Measurements from ENCODE around the gene TULP1. TPM values are rescaled to one million over a fixed set of nuclear protein-coding genes. Genes with fewer than 3 reads are reported as not detected.

The TULP1 gene
- total RNA-seq, 4 donors from 2014 or later: not detected

- TF ChIP-seq, protein P1, sequence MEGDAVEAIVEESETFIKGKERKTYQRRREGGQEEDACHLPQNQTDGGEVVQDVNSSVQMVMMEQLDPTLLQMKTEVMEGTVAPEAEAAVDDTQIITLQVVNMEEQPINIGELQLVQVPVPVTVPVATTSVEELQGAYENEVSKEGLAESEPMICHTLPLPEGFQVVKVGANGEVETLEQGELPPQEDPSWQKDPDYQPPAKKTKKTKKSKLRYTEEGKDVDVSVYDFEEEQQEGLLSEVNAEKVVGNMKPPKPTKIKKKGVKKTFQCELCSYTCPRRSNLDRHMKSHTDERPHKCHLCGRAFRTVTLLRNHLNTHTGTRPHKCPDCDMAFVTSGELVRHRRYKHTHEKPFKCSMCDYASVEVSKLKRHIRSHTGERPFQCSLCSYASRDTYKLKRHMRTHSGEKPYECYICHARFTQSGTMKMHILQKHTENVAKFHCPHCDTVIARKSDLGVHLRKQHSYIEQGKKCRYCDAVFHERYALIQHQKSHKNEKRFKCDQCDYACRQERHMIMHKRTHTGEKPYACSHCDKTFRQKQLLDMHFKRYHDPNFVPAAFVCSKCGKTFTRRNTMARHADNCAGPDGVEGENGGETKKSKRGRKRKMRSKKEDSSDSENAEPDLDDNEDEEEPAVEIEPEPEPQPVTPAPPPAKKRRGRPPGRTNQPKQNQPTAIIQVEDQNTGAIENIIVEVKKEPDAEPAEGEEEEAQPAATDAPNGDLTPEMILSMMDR (IDR thresholded peaks at IDR 0.05; ENCODE audit: low read depth): no peak
These were observed 21.0 kb downstream of the TULP1 start for GRCh38 chr6:35491558-35492257.

DNA sequence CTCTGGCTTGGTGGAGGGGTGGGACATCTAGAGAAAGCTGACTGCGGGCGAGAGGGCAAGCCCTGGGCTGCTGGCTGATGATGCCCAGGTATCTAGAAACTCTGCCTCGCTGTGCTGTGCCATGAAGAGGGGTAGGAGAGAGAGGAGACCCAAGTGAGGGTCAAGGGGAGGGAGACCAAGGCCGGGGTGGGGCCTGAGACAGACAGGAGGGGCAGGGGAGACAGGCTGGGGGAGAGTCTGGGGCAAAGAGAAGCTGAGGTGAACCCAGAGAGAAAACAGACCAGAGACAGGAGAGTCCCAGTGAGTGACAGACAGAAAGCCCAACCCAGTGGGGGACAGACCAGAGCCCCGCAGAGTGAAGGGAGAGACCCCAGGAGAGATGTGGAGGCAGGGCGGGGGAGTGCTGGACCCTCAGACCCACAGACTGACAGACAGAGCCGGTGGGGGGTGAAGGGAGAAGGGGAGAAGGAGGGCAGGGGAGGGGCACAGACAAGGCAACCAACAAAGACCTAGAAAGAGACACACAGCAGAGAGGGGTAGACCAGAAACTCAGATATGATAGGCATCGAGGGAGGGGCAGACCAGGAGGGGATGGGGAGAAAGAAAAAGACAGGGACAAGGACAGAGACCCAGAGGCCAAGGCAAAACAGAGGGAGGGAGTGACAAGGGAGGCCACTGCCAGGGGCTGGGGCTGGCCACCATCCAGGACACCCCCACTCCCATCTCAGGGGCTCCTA lies 21.7 kb downstream of the TULP1 start:
- TF ChIP-seq, protein P1 (IDR thresholded peaks at IDR 0.05; ENCODE audit: low read depth): no peak

DNA sequence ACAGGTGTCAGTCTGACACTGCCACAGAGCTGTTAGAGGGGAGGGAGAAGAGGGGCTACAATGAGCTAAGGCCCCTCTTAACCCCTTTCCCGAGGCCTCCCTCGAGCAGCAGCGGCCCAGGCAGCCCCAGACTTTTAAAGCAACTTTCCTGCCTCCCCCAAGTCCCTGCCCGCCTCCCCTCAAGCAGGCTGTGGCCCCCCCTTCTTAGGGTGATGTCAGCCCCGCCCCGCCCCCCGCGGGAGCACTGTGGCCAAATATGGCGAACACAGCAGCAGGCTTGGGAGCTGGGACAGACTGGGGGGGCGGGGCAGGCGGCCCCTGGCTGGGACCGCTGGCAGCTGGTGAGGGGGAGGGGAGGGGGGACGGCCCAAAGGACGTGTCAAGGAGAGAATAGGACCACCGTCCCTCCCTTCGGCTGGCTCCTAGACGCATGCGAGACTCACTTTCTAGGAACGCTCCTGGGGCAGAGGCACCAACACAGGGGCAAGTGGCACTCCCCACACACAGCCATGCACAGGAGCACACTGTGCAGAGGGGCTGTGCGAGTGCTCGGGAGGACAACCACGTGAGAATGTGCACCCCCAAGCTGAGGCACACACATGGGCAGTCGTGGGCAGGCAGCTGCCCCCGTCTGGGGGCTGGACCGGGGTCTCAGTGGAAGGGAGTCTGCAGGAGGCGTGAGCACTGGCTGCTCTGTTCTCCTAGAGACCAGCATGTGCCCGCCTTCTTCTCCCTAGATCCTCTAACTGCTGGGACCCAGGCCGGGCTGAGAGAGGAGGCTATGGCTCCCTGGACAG lies 22.5 kb downstream of the TULP1 start:
- TF ChIP-seq, protein P1 (IDR thresholded peaks at IDR 0.05; ENCODE audit: low read depth): no peak

GRCh38 chr6:35489066-35489465 lies 23.6 kb downstream of the TULP1 start:
- TF ChIP-seq, protein P1 (IDR thresholded peaks at IDR 0.05; ENCODE audit: low read depth): no peak

GRCh38 chr6:35488517-35488862 lies 24.2 kb downstream of the TULP1 start:
- TF ChIP-seq, protein P1 (IDR thresholded peaks at IDR 0.05; ENCODE audit: low read depth): no peak

DNA sequence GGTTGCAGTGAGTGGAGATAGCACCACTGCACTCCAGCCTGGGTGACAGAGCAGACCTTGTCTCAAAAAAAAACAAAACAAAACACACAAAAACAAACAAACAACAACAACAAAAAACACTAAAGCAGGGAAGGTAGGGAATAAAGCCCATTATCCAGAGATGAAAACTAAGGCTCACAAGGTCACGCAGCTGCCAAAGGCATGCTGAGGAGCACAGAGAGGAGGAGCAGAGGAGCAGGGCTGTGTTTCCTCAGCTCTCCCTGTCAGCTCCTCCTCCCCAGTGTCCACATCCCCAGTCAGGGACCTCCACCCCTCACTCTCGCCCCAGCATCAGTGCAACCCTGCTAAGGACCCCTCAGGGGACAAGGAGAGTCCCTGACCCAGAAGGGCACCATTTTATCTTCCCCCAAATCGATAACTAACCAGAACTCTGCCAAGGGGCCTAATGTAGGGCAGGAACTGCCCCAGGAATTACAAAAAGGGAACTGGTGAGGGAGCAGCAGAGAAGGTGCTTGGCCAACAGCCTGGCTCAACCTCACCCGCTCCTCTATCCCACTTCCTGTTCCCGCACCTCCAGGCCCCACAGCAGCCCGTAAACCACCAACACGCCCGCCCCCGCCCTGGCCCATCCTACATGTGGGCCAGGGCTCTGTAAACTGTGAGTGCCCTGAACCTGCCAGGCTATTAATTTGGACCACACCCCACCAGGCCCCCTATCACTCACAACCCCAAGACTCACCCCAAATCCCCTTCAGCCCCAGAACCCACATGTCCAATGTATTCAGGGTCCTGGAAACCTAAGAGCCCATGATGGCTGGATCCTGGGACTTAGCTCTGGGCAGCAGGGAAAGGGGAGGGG lies 24.8 kb downstream of the TULP1 start:
- TF ChIP-seq, protein P1 (IDR thresholded peaks at IDR 0.05; ENCODE audit: low read depth): no peak
